ENCODE results near the gene STPG2. TPM values are rescaled to one million over a fixed set of nuclear protein-coding genes. Genes with fewer than 3 reads are reported as not detected.

Gene STPG2
- total RNA-seq (2012; rRNA removed) (not detected in 2 replicates), polyA plus RNA-seq (2012; rRNA removed) (not detected in 2 replicates), Bru-seq, nascent RNA (percentile 17 among the genes with signal in this experiment), BruChase-seq, experiment 1, labeled RNA remaining after a 6-hour chase (percentile 20 among the genes with signal in this experiment), BruChase-seq, experiment 2, labeled RNA remaining after a 2-hour chase (percentile 25 among the genes with signal in this experiment)
- polyA plus RNA-seq (2012; cell fraction: cytosol; rRNA removed): not detected in 2 replicates
- polyA plus RNA-seq (2012; cell fraction: nucleus; rRNA removed; ENCODE audit: low replicate concordance): not detected in 2 replicates
- long read RNA-seq: 0 reads

GRCh38 chr4:98143001-98143899 lies at the start of gene STPG2:
Gene STPG2 (minus strand): TSS chr4:98143476.
- peak within 1 kb of the TSS; percentile 70; the same call in 1 of the 3 replicates for H2BK15ac ChIP-seq (ENCODE audit: low read depth, low read length)
- WGBS, 2 experiments (ENCODE audit: extremely low coverage in 2 of 2, insufficient read length in 1 of 2): 0% methylated on average over 1 of the region's 44 CpGs; no CpG with 5 or more reads in 1 of the 2 experiments
- peak within 1 kb of the TSS; percentile 99 for H4K5ac ChIP-seq (ENCODE audit: low read depth, low read length)
- H4K20me1 ChIP-seq (ENCODE audit: insufficient read depth, low read length): no peaks in the 10 kb centered on the region
- peak within 1 kb of the TSS; percentile 54; the same call in 1 of the 2 replicates for H2BK120ac ChIP-seq (ENCODE audit: low read depth, low read length)
- ChIA-PET POLR2A (ENCODE audit: unreplicated experiment) (interaction anchor here (0.6 kb wide), 1 partner anchor 917 kb away, joined by 18 read pairs; no protein-coding TSS in a partner anchor), CTCF (interaction anchor here (0.9 kb wide), 1 partner anchor 439 kb away, joined by 3 read pairs; no protein-coding TSS in a partner anchor)
- H3K27me3 ChIP-seq (ENCODE audit: control insufficient read depth, insufficient read depth, low read length): no peaks in the 10 kb centered on the region
- TF ChIP-seq MAZ (IDR thresholded peaks at IDR 0.05; ENCODE audit: borderline replicate concordance, low read depth, low read length) (0 out of 2 replicates have a peak, but pooled peaks have one; percentile 44), CEBPB (IDR thresholded peaks at IDR 0.05; ENCODE audit: low read depth, low read length) (no peak), POLR2A (IDR thresholded peaks at IDR 0.05; ENCODE audit: low read depth, low read length) (0 out of 2 replicates have a peak, but pooled peaks have one; percentile 29), CHD1 (IDR thresholded peaks at IDR 0.05; ENCODE audit: low read depth, low read length) (no peak), RFX5 (IDR thresholded peaks at IDR 0.05; ENCODE audit: low read depth, low read length) (peak; percentile 74; the same call in 1 of the 2 replicates), SMC3 (IDR thresholded peaks at IDR 0.05; ENCODE audit: low read depth, low read length) (no peak), RCOR1 (IDR thresholded peaks at IDR 0.05; ENCODE audit: insufficient replicate concordance, low read length) (no peak), BHLHE40 (IDR thresholded peaks at IDR 0.05; ENCODE audit: low read depth, low read length) (no peak)
- TF ChIP-seq, protein P1, sequence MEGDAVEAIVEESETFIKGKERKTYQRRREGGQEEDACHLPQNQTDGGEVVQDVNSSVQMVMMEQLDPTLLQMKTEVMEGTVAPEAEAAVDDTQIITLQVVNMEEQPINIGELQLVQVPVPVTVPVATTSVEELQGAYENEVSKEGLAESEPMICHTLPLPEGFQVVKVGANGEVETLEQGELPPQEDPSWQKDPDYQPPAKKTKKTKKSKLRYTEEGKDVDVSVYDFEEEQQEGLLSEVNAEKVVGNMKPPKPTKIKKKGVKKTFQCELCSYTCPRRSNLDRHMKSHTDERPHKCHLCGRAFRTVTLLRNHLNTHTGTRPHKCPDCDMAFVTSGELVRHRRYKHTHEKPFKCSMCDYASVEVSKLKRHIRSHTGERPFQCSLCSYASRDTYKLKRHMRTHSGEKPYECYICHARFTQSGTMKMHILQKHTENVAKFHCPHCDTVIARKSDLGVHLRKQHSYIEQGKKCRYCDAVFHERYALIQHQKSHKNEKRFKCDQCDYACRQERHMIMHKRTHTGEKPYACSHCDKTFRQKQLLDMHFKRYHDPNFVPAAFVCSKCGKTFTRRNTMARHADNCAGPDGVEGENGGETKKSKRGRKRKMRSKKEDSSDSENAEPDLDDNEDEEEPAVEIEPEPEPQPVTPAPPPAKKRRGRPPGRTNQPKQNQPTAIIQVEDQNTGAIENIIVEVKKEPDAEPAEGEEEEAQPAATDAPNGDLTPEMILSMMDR (conservative IDR thresholded peaks at IDR 0.05; ENCODE audit: low read depth, low read length): peak; percentile 28
- TF ChIP-seq, protein P2, sequence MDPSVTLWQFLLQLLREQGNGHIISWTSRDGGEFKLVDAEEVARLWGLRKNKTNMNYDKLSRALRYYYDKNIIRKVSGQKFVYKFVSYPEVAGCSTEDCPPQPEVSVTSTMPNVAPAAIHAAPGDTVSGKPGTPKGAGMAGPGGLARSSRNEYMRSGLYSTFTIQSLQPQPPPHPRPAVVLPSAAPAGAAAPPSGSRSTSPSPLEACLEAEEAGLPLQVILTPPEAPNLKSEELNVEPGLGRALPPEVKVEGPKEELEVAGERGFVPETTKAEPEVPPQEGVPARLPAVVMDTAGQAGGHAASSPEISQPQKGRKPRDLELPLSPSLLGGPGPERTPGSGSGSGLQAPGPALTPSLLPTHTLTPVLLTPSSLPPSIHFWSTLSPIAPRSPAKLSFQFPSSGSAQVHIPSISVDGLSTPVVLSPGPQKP (IDR thresholded peaks at IDR 0.05; ENCODE audit: borderline replicate concordance, low read depth, low read length): no peak
- H2AK5ac ChIP-seq (ENCODE audit: low read depth, low read length): peak within 1 kb of the TSS; percentile 87; the same call in 1 of the 2 replicates
- H3K4me1 ChIP-seq (ENCODE audit: control insufficient read depth, insufficient read depth, low read length): no peaks in the 10 kb centered on the region
- H3K9me3 ChIP-seq (ENCODE audit: control insufficient read depth, insufficient read depth, low read length): no peaks in the 10 kb centered on the region
- intact Hi-C loops (cut with micrococcal nuclease): loop anchor here (10.0 kb wide), 2 partner anchors 292 to 782 kb away; partner anchors contain the start of gene EIF4E
- in situ Hi-C loops (cut with MboI; ENCODE audit: low sequenced_read_pairs): loop anchor here (10.0 kb wide), 1 partner anchor 1262 kb away; no protein-coding TSS in a partner anchor
- H2AK9ac ChIP-seq (replicated peaks; ENCODE audit: low read depth, low read length, poor library complexity): peak within 1 kb of the TSS; percentile 73
- 0 out of 2 replicates have a peak within 1 kb of the TSS, but pooled peaks have one; percentile 17 for H2BK20ac ChIP-seq (ENCODE audit: low read depth, low read length)
- H3K18ac ChIP-seq (ENCODE audit: low read depth, low read length): peak within 1 kb of the TSS; percentile 75
- H3K4me3 ChIP-seq (ENCODE audit: insufficient read depth, low read depth, low read length): peak within 1 kb of the TSS; percentile 82
- H4K8ac ChIP-seq (ENCODE audit: low read depth in 2 of 2, low read length in 2 of 2): peak within 1 kb of the TSS; percentile 100
- peak within 1 kb of the TSS; percentile 97 for H2AFZ ChIP-seq (replicated peaks; ENCODE audit: low read length, poor library complexity)
- no peaks in the 10 kb centered on the region for H3K36me3 ChIP-seq (ENCODE audit: control insufficient read depth, insufficient read depth, low read length)
- H3K4ac ChIP-seq (ENCODE audit: low read depth, low read length): peak within 1 kb of the TSS; percentile 86
- H3K56ac ChIP-seq (ENCODE audit: extremely low read depth, insufficient read depth, low read length): peak within 1 kb of the TSS; percentile 68; the same call in 1 of the 2 replicates
- peak within 1 kb of the TSS; percentile 30 for H3K23ac ChIP-seq (ENCODE audit: low read depth, low read length)
- ATAC-seq (ENCODE audit: low read depth): peak; percentile 100
- peak within 1 kb of the TSS; percentile 87 for H4K91ac ChIP-seq (ENCODE audit: insufficient read depth, low read depth, low read length)
- H3K9ac ChIP-seq (ENCODE audit: low read depth, low read length): peak within 1 kb of the TSS; percentile 64
- H3K14ac ChIP-seq (replicated peaks; ENCODE audit: low read depth, low read length): peak within 1 kb of the TSS; percentile 95
- dilution Hi-C loops (cut with HindIII; ENCODE audit: low sequenced_read_pairs, unreplicated experiment): no loop called here
- peak; percentile 81 for DNase-seq
- peak within 1 kb of the TSS; percentile 46; the same call in 1 of the 2 replicates for H3K27ac ChIP-seq (ENCODE audit: insufficient read depth, low read length)
- no peaks in the 10 kb centered on the region for H3K9me1 ChIP-seq (ENCODE audit: insufficient read depth, low read length)
- H3K79me1 ChIP-seq (ENCODE audit: low read depth in 1 of 2, low read length in 2 of 2): peaks cover 0 to 3% of the 10 kb centered on the region in 2 experiments; a peak in 1 of 4 replicates
- H2BK5ac ChIP-seq (ENCODE audit: low read depth, low read length, poor library complexity, severe bottlenecking): peak within 1 kb of the TSS; percentile 41
- BruUV-seq (replicated peaks): no TSS peak
- peak within 1 kb of the TSS; percentile 89 for H3K4me2 ChIP-seq (ENCODE audit: low read depth, low read length)
